A549 (cell line): ENCODE measurements around the gene PSMC3.

Experiments used
- EP300 ChIP-seq, 2 experiments: fragments of >200 bp; sonication (Bioruptor Twin); formaldehyde crosslinking; IDR thresholded peaks; 2 replicates in 1 of 2; 3 replicates in 1 of 2; pipeline ENCODE4 v1.6.1; 2016 to 2017
- JUN ChIP-seq, 2 experiments: fragments of >200 bp; sonication (Bioruptor Twin); formaldehyde crosslinking; IDR thresholded peaks; 2 replicates in 1 of 2; 3 replicates in 1 of 2; pipeline ENCODE4 v1.6.1; 2016 to 2017
- POLR2A ChIP-seq: IDR thresholded peaks from 2 replicates; pipeline ENCODE4 v1.6.1; 2012; ENCODE audit warnings: mild to moderate bottlenecking, low read length
- SMC3 ChIP-seq: fragments of >200 bp; sonication (Bioruptor Twin); formaldehyde crosslinking; IDR thresholded peaks from 3 replicates; pipeline ENCODE4 v1.6.1; 2018; ENCODE audit warnings: inconsistent platforms
- TF ChIP-seq, protein P1 (sequence below): fragments of 200-600 bp; sonication (generic); IDR thresholded peaks from 2 replicates; pipeline ENCODE4 v1.6.1; 2016; ENCODE audit warnings: antibody characterized with exemption, mild to moderate bottlenecking, moderate library complexity

- TF ChIP-seq POLR2A (no peak), SMC3 (no peak), JUN (IDR thresholded peaks at IDR 0.05) (no peak), EP300 (IDR thresholded peaks at IDR 0.05) (no peak)
- TF ChIP-seq, protein P1, sequence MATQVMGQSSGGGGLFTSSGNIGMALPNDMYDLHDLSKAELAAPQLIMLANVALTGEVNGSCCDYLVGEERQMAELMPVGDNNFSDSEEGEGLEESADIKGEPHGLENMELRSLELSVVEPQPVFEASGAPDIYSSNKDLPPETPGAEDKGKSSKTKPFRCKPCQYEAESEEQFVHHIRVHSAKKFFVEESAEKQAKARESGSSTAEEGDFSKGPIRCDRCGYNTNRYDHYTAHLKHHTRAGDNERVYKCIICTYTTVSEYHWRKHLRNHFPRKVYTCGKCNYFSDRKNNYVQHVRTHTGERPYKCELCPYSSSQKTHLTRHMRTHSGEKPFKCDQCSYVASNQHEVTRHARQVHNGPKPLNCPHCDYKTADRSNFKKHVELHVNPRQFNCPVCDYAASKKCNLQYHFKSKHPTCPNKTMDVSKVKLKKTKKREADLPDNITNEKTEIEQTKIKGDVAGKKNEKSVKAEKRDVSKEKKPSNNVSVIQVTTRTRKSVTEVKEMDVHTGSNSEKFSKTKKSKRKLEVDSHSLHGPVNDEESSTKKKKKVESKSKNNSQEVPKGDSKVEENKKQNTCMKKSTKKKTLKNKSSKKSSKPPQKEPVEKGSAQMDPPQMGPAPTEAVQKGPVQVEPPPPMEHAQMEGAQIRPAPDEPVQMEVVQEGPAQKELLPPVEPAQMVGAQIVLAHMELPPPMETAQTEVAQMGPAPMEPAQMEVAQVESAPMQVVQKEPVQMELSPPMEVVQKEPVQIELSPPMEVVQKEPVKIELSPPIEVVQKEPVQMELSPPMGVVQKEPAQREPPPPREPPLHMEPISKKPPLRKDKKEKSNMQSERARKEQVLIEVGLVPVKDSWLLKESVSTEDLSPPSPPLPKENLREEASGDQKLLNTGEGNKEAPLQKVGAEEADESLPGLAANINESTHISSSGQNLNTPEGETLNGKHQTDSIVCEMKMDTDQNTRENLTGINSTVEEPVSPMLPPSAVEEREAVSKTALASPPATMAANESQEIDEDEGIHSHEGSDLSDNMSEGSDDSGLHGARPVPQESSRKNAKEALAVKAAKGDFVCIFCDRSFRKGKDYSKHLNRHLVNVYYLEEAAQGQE = no peak
Measured at GRCh38 chr11:47399860-47400767, 26.1 kb downstream of the PSMC3 start.
